HepG2 (cell line): ENCODE measurements around the gene TLX1. TPM values are rescaled to one million over a fixed set of nuclear protein-coding genes. Genes with fewer than 3 reads are reported as not detected.

ENCODE experiments used
- ERF ChIP-seq: IDR thresholded peaks from 2 replicates; pipeline ENCODE4 v1.6.1; 2018; ENCODE audit warnings: missing biosample characterization, missing genetic modification reagents
- NR2F1 ChIP-seq, 2 experiments: fragments of 450-650 bp in 1 of 2; formaldehyde crosslinking in 1 of 2; IDR thresholded peaks; 2 replicates each; pipeline versions ENCODE4 v1.5.0 to v1.6.1; 2016 to 2020; ENCODE audit warnings: mild to moderate bottlenecking in 1 of 2, missing compliant biosample characterization in 1 of 2, missing genetic modification reagents in 1 of 2, moderate library complexity in 1 of 2
- RCOR2 ChIP-seq: IDR thresholded peaks from 2 replicates; pipeline ENCODE4 v1.6.1; 2016; ENCODE audit warnings: missing biosample characterization, missing genetic modification reagents
- SP140L ChIP-seq: sonication (generic); formaldehyde crosslinking; IDR thresholded peaks from 2 replicates; pipeline ENCODE4 v1.4.0; 2020; ENCODE audit warnings: missing genetic modification reagents, borderline replicate concordance
- YEATS4 ChIP-seq: sonication (generic); formaldehyde crosslinking; IDR thresholded peaks from 2 replicates; pipeline ENCODE4 v1.4.0; 2020; ENCODE audit warnings: missing genetic modification reagents, borderline replicate concordance
- ZNF619 ChIP-seq: sonication (generic); formaldehyde crosslinking; IDR thresholded peaks from 2 replicates; pipeline ENCODE4 v1.4.0; 2020; ENCODE audit warnings: mild to moderate bottlenecking, missing genetic modification reagents
- ZNF652 ChIP-seq: IDR thresholded peaks from 2 replicates; pipeline ENCODE4 v1.6.1; 2016; ENCODE audit warnings: low read depth, borderline replicate concordance
- polyA plus RNA-seq, 8 experiments: library from polyadenylated mRNA; depleted of rRNA in 3 of 8; stranded (reverse) in 7 of 8; unstranded in 1 of 8; fragments of >200 nt; fragmentation: Illumina TruSeq in 4 of 8; extraction: Trizol in 4 of 8; gene quantifications; 2 replicates each; pipeline versions ENCODE4 v1.2.1 to v1.2.3, GENCODE V29; 2011 to 2016; ENCODE audit warnings: low read depth in 4 of 8, missing spikeins in 1 of 8, mixed read lengths in 1 of 8; ENCODE audit not compliant: insufficient read depth in 1 of 8
- total RNA-seq, 5 experiments: library from RNA; depleted of rRNA; stranded (reverse); fragments of >200 nt; fragmentation: Illumina TruSeq; extraction: Trizol; gene quantifications; 2 replicates each; pipeline ENCODE4 v1.2.3, GENCODE V29; 2016; ENCODE audit warnings: low read depth in 1 of 5
- TF ChIP-seq, protein P1 (sequence below): sonication (generic); formaldehyde crosslinking; IDR thresholded peaks from 2 replicates; pipeline ENCODE4 v1.4.0; 2020; ENCODE audit warnings: mild to moderate bottlenecking, missing genetic modification reagents
- TF ChIP-seq, protein P2 (sequence below): IDR thresholded peaks from 2 replicates; pipeline ENCODE4 v1.6.1; 2016; ENCODE audit warnings: missing genetic modification reagents, missing compliant biosample characterization
- TF ChIP-seq, protein P3 (sequence below): IDR thresholded peaks from 2 replicates; pipeline ENCODE4 v1.6.1; 2016; ENCODE audit warnings: low read depth, borderline replicate concordance
- TF ChIP-seq, protein P4 (sequence below): IDR thresholded peaks from 2 replicates; pipeline ENCODE4 v1.6.1; 2016

Gene TLX1
- total and polyA plus RNA-seq, 2 of the 13 experiments (the other 11 are each of a cell fraction or from before 2014, with no cell fraction given) = 0.07 to 0.26 TPM

DNA sequence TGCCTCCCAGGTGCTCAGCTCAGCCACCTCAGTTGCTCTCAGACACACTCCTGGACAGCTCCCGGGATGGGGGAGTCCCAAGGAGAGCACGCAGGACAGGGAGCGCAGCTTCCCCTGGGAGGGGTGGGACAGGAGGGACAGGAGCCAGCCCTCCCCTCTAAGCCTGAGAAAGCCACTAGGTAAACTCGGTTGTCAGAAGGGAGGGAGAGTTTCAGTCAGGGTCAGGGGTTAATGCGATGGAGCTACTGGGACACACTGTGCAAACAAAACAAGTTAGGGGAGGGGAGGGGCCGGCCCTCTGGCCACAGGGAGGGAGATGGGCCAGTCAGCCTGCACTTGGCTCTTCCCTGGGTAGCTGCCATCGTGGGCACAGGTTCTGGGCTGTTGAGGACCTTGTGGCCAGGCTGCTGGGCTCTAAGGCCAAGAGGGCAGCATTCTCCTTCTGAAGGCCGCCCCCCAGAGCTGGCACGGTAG lies 38.2 kb upstream of the TLX1 start (continued):
- TF ChIP-seq, protein P1, sequence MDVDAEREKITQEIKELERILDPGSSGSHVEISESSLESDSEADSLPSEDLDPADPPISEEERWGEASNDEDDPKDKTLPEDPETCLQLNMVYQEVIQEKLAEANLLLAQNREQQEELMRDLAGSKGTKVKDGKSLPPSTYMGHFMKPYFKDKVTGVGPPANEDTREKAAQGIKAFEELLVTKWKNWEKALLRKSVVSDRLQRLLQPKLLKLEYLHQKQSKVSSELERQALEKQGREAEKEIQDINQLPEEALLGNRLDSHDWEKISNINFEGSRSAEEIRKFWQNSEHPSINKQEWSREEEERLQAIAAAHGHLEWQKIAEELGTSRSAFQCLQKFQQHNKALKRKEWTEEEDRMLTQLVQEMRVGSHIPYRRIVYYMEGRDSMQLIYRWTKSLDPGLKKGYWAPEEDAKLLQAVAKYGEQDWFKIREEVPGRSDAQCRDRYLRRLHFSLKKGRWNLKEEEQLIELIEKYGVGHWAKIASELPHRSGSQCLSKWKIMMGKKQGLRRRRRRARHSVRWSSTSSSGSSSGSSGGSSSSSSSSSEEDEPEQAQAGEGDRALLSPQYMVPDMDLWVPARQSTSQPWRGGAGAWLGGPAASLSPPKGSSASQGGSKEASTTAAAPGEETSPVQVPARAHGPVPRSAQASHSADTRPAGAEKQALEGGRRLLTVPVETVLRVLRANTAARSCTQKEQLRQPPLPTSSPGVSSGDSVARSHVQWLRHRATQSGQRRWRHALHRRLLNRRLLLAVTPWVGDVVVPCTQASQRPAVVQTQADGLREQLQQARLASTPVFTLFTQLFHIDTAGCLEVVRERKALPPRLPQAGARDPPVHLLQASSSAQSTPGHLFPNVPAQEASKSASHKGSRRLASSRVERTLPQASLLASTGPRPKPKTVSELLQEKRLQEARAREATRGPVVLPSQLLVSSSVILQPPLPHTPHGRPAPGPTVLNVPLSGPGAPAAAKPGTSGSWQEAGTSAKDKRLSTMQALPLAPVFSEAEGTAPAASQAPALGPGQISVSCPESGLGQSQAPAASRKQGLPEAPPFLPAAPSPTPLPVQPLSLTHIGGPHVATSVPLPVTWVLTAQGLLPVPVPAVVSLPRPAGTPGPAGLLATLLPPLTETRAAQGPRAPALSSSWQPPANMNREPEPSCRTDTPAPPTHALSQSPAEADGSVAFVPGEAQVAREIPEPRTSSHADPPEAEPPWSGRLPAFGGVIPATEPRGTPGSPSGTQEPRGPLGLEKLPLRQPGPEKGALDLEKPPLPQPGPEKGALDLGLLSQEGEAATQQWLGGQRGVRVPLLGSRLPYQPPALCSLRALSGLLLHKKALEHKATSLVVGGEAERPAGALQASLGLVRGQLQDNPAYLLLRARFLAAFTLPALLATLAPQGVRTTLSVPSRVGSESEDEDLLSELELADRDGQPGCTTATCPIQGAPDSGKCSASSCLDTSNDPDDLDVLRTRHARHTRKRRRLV (CRISPR knock-in tag) = no peak
- TF ChIP-seq NR2F1 (CRISPR knock-in tag; IDR thresholded peaks at IDR 0.05) (peak in 1 of 2 experiments; percentile 47; a peak in 1 of 4 replicates), ZNF652 (CRISPR knock-in tag) (peak; percentile 21; the same call in 1 of the 2 replicates), SP140L (CRISPR knock-in tag) (no peak), RCOR2 (CRISPR knock-in tag) (no peak), ZNF619 (CRISPR knock-in tag) (no peak), YEATS4 (no peak), ERF (CRISPR knock-in tag) (no peak)
- TF ChIP-seq, protein P2, sequence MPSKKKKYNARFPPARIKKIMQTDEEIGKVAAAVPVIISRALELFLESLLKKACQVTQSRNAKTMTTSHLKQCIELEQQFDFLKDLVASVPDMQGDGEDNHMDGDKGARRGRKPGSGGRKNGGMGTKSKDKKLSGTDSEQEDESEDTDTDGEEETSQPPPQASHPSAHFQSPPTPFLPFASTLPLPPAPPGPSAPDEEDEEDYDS (CRISPR knock-in tag) = no peak
- TF ChIP-seq, protein P3, sequence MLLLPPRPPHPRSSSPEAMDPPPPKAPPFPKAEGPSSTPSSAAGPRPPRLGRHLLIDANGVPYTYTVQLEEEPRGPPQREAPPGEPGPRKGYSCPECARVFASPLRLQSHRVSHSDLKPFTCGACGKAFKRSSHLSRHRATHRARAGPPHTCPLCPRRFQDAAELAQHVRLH (CRISPR knock-in tag) = no peak
- TF ChIP-seq, protein P4, sequence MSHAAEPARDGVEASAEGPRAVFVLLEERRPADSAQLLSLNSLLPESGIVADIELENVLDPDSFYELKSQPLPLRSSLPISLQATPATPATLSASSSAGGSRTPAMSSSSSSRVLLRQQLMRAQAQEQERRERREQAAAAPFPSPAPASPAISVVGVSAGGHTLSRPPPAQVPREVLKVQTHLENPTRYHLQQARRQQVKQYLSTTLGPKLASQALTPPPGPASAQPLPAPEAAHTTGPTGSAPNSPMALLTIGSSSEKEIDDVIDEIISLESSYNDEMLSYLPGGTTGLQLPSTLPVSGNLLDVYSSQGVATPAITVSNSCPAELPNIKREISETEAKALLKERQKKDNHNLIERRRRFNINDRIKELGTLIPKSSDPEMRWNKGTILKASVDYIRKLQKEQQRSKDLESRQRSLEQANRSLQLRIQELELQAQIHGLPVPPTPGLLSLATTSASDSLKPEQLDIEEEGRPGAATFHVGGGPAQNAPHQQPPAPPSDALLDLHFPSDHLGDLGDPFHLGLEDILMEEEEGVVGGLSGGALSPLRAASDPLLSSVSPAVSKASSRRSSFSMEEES (CRISPR knock-in tag) = no peak
- TF ChIP-seq, all 625 proteins: peak for 21
